AG20443 (cell line): ENCODE measurements around the gene CARD19.

ENCODE experiments used
- DNase-seq: peaks from one replicate; pipeline ENCODE4 v3.0.0; 2012; ENCODE audit warnings: low spot score, mixed read lengths

Gene CARD19, protein sequence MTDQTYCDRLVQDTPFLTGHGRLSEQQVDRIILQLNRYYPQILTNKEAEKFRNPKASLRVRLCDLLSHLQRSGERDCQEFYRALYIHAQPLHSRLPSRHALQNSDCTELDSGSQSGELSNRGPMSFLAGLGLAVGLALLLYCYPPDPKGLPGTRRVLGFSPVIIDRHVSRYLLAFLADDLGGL

DNA sequence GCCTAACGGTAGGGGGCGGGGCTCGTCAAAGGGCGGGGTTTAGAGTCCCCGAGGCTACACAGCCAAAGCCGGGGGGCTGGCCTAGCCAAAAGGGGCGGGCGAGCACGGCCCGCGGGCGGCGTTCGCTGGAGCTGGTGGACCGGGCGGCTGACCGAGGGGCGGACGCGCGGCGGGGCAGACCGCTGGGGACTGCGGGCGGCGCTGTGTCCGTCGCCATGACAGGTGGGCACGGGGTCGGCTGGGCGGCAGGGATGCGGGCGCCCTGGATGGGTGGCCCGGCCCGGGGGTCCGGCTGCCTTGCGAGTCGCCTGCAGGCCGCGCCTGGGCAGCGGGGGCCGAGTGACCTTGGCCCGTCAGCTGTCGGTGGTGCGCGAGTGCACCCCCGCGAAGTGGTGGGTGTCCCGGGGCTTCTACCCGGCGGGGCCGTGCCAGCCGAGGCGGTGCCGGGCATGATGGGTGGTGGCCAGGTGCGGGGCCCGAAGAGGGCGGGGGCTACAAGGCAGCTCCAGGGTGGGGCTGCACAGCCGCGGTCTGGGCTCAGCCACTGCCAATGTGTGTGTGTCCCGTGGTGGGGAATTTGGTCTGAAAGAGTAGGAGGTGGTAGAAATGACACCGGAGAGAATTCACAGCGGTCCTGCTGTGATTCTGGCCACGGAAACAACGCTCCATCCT, at the start of gene CARD19:
Gene CARD19 (plus strand): TSS at position 87 of the 672 bp plus-strand sequence. CDS start 129 bp downstream, at position 216.
- peak; percentile 49 for DNase-seq

DNA sequence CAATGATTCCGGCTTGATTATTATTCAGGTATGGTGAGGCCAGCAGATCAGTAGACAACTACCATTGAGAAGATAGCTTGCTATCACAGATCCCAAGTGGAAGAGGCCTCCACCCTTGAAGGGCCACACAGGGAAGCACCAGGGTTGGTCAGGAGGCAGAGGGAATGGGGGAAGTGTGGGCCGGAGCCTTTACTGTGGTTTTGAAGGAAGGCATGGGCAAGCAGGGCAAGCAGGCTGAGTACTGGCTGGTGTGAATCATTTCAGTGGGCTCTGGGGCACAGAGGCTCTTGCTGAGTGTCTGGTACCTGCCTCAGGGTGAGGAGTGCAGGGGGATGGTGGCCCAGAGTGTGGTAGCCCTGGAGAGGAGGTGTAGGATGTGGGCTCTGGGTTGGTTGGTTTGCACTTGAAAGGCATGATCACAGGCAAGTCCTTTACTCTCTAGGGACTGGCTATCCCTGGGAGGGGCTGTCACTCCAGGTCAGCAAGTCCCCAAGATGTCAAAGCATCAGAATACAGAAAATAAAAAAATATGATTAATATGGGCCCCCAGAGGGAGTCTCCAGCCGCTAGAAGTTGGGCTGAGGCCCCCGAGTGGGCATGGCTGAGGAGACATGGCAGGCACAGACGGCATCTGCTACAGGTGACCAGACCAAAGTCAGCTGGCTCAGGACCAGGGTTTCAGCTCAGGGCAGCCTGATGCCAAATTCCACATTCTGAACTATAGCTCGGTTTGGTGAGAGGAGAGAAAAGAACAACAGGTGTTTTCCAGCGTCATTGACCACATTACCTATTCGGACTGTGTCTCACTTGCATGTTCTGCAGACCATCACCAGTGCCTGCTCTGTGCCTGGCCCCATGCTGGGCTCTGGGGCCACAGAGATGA, 47.2 kb upstream of the CARD19 start:
- no peak for DNase-seq

DNA sequence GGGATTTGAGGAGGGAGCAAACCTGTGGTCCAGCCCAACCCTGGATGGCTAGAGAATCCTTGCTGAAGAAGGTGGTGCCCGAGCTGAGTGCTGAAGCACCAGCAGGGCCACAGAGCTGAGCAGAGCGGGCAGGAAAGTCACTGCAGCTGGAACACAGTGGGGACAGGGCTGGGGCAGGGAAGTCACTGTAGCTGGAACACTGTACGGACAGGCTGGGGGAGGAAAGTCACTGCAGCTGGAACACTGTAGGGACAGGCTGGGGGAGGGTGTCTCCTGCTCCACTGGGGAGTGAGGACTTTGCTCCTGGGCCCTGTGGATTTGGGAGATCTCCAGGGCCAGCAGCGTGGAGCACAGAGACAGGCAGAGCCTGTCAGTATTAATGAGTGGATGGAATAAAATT, 46.5 kb upstream of the CARD19 start:
- no peak for DNase-seq

DNA sequence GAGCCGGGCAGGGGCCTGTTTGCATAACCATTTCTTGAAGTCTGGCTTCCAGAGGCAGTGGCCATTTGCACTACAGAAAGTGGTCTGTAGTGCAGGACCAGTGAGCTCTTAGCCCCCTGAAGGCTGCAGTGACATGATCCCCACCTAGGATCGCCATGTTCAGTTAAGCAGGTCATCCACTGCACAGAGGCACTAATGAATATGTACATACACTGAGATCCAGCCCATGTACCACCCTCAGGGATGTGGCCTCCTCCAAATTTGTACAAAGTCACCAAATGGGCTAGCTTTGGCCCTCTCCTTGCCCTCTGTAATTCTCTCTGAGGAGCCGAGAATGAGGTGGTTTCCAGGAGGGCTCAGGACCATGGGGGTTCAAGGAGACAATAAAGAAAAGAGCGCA, 45.8 kb upstream of the CARD19 start:
- no peak for DNase-seq

DNA sequence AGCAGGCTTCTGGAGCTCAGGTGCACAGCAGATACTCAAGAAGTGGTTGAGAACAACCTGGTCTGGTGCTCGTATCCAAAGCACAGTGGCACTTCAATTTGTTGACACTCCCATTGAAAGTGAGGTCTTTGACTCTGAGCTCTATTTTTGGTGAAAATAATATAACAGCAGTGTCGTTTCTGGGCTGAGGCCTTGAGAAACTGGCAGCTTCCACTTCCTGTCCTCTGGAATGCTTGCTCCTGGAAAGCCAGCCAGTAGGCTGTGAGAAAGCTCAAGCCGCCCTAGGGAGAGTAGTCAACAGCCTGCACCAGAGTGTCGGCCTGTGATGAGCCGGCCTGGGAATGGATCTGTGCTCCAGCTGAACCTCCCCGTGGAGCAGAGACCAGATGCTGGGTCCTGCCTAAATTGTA, 44.3 kb upstream of the CARD19 start:
- DNase-seq: peak; percentile 80

DNA sequence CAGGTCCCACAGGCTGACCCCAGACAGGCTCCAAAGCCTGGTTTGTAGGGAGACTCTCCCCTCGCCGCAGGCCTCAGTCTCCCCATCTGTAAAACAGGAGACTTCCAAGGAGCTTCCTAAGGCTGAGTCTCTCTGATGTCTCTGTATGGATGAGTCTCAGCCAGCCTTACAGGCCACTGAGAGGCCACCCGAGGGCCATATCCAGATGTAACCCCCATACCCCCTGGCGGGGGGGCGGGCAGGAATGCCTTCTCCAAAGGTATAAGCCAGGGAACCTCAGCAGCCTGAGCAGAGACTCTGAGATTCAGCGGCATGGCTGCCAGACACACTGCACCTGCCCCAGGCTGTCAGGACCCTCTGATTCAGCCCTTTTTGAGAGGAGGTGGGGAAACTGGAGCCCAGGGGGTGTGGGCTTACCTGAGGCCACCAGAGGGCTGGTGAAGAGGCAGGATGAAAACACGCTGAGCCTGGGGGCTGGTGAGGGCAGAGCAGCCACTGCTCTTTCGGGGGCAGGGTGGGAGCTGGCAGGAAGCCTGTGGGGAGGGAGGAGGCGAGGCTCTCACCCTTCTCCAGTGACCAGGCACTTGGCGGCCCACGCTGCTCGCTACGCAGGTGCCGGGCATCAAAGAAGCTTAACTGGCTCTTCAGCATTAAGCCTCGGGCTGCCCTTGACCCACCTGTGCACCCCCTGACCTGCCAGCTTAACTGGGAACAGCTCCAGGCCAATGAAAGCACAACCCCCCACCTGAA, 43.1 kb upstream of the CARD19 start:
- no peak for DNase-seq

DNA sequence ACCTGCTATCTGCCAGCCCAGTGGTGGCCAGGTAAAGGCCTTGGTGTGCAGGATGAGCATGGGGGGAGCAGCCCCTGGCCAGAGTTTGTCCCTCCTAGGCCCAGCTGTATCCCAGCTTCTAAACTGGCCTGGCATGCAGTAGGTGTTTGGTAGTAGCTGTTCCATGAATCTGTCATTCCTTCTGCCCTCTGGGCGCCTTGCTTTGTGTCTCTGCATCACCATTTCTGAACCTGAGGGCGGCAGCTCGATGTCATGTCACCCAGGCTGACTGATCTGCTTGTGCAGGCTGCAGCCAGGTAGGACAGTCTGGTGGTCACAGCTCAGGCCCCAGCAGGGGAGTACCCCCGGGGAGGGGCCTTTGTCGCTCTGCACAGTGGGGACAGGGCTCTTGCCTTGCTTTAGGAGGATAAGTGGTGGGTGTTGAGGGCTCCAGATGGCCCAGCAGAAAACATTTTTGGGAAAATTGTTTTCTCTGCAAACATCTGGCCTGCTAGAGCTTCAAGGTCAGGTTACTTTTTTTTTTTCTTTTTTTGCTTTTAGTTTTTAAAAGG, 42.2 kb upstream of the CARD19 start:
- DNase-seq: no peak

DNA sequence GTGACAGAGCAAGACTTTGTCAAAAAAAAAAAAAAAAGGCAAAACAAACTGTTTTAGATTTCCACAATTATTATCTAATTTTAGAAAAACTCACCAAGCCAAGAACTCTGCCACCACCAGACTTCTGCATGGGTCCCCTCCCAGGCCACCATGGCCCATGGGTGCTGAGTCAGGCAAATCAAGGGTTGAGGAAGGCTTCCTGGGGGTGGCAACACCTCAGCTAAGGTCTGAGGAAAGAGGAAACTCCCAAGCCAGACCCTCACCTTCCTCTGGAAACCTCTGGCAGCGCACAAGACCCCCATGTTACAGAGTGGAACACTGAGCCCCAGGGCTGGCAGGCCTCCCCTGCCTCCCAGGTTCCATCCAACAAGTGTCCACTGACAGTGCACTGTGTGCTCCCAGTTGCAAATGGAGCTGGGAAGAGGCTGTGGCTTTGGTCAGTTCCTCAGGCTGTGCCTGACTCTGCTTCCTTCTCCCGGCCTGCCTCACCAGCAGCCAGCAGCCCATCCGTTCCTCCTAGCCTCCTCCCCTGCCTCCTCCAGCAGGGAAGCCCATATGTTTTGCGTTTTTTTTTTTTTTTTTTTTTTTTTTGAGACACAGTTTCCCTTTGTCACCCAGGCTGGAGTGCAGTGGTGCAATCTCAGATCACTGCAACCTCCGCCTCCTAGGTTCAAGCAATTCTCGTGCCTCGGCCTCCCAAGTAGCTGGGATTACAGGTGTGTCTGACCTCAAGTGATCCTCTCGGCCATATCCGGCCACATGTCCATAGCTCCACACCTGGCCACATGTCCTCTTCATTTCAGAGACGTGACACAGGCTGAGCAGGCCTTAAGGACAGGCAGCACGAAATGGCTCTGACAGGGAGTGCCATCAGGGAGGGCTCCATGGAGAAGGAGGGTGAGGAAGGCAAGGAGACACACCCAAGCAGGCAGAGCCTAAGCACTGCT, 41.0 kb upstream of the CARD19 start:
- no peak for DNase-seq

DNA sequence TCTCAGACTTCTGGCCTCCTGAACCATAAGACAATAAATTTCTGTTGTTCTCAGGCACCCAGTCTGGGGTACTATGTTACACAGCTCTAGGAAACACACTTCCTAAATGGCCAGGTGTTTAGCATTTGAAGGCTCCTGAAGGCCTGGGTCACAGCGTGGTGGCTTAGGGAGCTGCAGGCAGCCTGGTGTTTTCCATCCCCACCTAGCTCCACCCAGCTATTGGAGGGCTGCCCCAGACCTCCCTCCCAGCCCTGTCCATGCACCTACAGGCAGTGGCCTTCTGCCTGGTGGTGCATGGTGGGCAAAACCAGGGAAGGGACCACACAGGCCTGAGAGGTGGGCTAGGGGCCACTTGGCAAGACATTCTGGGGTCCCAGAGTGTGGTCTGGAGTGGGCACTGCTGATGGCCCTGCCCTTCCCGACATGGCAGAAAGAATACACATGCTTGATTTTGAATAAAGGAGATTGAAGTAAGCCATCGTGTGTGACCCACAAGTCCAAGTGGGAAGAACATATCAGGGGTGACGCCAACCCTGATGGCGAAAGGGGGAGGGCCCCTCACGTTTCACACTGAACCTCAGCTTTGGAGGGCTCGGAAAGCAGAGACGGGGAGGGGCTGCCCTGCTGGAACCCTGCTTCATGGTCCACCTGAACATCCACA, 38.8 kb upstream of the CARD19 start:
- no peak for DNase-seq

DNA sequence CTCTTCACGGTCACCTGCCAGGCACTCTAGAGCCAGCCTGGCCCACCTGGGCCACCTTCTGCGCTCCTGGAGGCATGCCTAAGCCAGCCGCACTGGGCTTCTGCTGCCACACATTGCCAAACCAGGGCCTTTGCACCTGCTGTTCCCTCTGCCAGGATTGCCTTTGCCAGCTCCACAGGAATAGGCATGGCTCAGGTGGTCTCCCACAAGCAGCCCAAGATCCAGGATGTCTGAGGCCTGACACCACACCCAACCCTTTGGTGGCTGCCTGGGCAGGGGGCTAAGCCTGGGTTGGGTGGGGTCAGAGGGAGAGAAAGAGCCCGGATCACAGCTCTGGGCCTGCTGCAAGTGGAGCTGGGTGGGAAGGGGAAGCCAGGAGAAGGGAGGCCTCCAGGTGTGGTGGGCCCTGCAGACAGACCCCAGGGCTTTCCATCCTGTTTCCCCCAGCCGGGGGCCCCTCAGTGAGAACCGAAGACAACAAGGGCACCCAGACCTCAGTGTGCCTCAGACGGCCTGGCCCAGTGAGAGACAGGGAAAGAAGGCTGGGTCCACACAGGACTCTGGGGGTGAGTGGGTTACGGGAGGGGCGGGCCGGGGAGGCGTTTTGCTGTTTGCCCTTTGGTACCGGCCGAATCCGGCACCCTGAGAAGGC, 38.2 kb upstream of the CARD19 start:
- DNase-seq: no peak

DNA sequence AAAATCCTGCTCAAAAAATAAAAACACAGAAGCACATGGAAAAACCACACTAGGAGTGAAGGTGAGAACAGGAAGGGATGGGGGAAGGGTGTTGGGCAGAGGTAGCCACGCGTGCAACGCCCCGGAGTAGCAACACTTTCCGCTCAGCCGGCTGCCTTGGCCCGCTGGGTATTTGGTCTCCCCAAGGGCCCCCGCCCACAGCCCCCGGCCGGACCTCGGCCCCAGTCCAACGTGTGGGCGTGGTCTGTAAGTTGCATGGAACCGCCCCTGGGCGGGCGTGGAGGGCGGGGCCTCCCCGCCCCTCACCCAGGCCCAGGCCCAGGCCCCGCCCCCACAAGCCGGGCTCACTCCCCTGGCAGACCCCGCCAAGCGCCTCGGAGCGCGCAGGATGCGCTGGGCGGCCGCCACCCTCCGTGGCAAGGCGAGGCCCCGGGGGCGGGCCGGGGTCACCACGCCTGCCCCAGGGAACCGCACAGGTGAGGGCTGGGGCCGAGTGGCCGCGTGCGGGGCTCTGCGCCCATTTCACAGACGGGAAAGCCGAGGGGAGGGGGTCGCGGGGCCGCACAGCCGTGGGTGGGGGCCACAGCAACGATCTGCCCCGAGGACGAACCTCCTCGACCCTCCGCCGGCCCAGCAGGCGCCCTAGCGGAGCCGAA, 37.5 kb upstream of the CARD19 start, which contains the start of gene SUSD3:
Gene SUSD3 (plus strand): TSS at position 347 of the 656 bp plus-strand sequence. CDS start 42 bp downstream, at position 389.
- peak; percentile 55 for DNase-seq

DNA sequence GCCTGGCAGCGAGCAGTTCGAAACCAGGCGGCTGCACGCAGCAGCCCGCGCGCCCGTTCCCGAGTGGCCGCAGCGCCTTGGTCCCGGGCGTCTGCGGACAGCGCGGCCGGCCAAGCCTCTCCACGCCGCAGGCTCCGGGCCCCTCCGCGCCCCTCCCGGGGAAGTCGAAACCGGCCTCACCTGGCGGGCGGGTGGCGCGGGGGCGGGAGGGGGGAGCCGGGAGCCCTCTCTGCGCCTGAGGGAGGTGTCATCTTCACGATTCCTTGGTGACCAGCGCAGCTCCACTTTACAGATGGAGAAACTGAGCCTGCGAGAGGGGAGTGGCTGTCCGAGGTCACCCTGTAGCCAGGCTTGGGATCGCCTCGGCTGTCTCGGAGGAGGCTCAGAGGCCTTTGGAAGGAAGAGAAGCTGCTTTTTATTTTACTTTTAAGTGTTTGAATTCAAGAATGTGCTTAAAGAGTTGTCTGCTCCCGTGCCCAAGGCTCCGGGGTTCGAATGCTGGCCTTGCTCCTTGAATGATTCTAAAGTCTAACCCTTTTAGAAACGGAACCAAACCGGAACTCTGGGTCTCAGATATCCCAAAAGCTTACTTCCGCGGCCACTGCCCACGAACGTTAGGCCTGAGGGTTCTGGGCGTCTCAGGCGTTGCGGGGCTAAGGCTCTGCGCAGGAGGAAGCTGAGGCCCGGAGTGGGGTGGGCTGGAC, 36.9 kb upstream of the CARD19 start:
- no peak for DNase-seq

DNA sequence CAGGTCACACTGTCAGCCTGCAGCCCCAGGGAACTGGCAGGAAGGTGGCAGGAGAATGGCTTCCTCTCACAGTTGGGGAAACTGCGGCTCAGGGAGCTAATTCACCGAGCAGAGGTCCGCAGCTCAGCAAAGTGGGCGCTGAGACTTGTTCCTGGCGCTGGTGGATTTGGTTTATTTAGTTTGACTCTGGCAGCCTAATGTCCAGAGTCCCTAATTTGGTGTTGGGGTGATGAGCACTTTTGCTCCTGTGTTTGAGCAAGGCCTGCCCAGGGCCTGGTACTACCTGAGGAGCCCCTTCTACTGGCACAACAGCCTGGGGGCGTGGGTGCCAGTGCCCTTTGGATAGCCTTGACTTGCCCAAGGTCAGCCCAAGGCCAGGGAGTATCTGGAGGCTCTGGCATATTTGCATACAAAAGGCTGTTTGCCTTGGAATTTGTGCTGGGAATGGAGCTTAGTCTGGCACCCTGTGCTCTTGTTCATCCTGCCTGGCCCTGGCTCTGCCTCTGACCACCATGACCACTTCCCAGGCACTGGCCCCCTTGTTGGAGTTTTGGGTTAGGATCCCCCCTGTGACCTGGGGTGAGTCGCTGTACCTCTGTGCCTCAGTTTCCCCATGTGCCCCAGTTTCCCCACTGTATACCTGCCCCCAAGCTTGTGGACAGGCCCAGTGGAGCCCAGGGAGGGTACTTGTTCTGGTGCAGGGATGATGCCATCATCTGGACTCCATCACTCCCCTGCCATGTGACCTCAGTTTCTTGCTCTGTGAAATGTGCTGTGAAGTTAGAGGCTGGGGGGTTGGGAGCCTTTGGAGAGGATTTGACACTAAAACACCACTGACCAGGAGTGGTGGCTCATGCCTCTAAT, 36.1 kb upstream of the CARD19 start:
- DNase-seq: no peak

DNA sequence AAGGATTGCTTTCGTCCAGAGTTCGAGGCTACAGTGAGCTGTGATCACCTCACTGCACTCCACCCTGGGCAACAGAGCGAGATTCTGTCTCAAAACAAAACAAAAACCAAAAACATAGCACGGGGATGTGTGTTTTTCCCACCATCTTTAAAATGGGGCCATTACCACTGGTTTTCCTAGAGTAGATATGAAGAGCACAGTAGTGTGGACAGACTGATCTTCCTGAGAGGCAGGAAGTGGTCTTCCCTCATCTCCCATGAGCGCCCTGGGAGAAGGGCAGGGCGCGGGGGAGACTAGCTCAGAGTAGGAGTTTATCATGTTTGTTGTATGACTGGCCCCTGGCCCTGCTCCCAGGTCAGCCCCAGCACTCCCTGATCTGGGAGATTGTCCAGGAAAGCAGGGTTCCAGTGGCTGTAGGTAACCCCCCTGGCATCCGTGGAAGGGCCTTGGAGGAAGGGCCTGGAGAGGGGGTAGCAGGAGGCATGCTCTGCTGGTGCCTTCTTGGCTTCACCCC, 35.2 kb upstream of the CARD19 start:
- DNase-seq: peak; percentile 70

DNA sequence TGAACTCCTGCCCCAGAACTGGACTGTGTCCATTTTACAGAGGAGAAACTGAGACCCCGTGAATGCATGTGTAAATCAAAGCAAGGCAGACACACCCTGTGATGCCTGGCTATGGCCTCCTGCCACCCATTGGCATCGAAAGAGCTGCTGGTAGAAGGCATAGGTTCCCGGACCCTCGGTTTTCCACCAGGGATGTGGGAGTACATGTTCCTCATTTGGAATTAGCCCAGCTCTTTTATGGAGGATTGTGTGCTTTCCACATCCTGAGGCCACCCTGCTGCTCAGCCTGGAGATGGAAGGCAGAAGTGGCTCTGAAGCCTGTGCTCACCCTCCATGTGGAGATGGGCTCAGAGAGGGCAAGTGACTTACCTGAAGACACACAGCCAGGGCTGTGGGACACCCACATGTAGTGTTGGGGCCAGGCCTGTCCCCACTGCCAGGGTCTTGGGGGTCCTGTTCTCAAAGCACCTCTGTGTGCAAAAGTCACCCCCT, 34.7 kb upstream of the CARD19 start:
- no peak for DNase-seq

DNA sequence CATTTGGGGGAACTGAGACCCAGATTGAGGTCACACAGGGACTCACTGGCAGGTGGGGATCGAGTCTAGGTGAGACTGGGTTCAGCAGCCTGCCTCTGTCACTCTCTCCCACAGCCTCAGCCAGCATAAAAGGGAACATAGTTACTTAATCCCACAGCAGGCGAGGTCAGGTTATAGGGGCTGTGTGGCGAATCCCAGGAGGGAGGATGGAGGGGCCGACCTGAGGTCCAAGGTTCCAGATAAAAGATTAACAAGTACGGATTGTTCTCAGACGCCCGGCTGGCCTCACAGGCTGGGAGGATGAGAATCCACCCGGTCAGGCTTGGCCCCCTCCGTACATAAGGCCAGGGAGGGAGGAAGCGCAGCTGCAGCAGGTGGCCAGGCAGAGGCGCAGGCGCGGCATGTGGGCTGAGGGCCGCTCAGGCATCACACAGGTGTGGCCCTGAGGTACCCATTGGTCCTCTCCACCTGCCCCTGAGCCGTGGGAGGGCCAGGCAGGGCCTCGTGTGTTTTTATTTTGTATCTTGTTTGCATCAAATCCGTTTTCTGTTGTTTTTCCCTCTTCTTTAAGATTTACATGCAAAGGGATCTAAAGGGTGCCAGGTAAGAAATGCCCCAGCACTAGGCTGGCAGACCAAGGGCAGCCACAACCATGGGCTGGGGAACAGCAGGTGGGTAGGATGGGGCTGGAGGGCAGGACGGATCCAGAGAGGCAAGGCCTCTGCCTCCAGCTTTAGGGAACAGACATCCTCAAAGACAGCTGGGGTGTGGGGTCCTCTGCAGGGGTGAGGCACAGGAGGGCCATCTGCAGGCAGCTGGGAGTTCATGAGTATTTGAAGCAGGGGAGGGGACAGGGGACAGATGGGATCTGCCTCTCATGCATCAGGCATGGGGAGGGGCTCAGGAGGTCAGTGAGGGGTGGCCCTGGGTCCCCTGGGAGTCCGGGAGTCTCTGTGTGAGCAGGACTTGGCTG, 33.9 kb upstream of the CARD19 start:
- DNase-seq: no peak
